Measurements from ENCODE around the gene NOTCH1. TPM values are rescaled to one million over a fixed set of nuclear protein-coding genes. Genes with fewer than 3 reads are reported as not detected.

The NOTCH1 gene
- total RNA-seq, 2 donors from 2014 or later, result 29.6 to 65.3 TPM

DNA sequence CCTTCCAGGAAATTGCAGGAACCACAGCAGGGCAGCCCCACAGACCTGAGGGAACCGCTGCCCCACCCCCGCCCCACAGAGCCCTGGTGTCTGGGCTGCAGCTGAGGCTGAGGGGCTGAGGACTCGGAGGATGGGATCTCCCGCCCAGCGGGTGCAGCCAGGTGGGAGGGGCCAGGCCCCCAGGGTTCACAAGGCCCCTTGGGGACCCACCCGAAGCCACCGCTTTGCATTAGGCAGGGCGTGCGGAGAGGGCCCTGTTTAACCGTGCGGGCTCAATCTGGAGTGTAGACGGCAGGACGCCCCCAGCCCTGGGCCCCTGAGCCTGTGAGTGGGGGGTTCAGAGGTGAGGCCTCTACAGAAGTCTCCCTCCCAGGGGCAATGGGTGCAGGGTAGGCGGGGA, 10.8 kb downstream of the NOTCH1 start:
- DNase-seq (no peak), ATAC-seq (no peak)
- peaks cover 0 to 3% of the 10 kb centered on the region in 2 donors for H3K36me3 ChIP-seq (replicated peaks in 1 of 2; ENCODE audit: insufficient read depth in 1 of 2, low read depth in 2 of 2)
- no peak overlapping the region for H3K27ac ChIP-seq
- H3K4me3 ChIP-seq, result no peak overlapping the region
- intact Hi-C loops (cut with DNase I), result no loop called here
- TF ChIP-seq, protein P1, sequence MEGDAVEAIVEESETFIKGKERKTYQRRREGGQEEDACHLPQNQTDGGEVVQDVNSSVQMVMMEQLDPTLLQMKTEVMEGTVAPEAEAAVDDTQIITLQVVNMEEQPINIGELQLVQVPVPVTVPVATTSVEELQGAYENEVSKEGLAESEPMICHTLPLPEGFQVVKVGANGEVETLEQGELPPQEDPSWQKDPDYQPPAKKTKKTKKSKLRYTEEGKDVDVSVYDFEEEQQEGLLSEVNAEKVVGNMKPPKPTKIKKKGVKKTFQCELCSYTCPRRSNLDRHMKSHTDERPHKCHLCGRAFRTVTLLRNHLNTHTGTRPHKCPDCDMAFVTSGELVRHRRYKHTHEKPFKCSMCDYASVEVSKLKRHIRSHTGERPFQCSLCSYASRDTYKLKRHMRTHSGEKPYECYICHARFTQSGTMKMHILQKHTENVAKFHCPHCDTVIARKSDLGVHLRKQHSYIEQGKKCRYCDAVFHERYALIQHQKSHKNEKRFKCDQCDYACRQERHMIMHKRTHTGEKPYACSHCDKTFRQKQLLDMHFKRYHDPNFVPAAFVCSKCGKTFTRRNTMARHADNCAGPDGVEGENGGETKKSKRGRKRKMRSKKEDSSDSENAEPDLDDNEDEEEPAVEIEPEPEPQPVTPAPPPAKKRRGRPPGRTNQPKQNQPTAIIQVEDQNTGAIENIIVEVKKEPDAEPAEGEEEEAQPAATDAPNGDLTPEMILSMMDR (IDR thresholded peaks at IDR 0.05), result no peak
- no peak for TF ChIP-seq POLR2A (IDR thresholded peaks at IDR 0.05)
- 73% methylated on average over 7 of the region's 14 CpGs; no CpG with 5 or more reads in 1 of the 2 donors for WGBS, 2 donors
- H3K27me3 ChIP-seq, result no peaks in the 10 kb centered on the region
- peaks cover 71% of the 10 kb centered on the region for H3K4me1 ChIP-seq
- H3K9me3 ChIP-seq, result no peaks in the 10 kb centered on the region

DNA sequence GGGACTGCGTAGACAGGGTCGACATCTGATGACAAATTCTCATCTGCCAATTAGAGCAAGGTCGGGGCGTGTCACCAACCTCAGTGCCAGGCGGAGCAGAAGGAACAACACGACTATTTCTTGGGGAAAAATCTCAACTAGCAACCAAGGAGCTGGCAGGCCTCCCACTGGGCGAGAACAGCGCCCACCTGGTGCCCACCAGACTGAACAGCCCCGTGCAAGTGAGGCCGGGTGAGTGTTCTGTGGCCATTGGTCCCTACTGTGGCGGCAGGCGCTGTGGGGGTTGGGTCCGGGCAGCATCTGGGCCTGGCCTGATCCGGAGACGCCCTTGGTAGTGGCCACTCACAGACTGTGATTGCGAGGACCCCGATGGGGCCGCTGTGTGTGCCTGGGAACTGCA, 11.5 kb downstream of the NOTCH1 start:
- 67 to 81% methylated on average over 5 to 18 of the region's 18 CpGs for WGBS, 2 donors

DNA sequence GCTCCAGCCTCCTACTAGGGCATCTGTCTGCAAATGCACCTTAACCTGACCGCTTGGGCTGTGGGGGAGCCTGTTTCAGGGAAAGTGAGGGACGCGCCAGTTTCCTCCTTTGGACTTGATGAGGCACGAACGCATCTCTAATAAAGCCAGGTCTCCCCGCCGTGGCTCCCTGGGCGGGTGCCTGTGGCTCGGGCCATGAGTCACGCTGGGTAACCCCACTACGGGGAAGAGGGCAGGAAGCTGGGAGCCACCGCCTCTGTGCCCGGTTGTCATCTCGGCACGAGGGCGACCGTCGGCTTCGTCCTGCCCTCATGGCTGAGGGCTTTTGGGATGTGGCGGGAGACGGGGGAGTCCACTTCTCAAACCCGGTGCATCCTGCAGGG, 12.1 kb downstream of the NOTCH1 start:
- Histone ChIP-seq H3K4me3 (no peak overlapping the region), H3K27ac (peak overlapping the region in 1 of 4 donors; percentile 46), H3K27me3 (no peaks in the 10 kb centered on the region), H3K9me3 (no peaks in the 10 kb centered on the region), H3K36me3 (replicated peaks in 1 of 2; ENCODE audit: insufficient read depth in 1 of 2, low read depth in 2 of 2) (peaks cover 0 to 3% of the 10 kb centered on the region in 2 donors), H3K4me1 (peaks cover 69% of the 10 kb centered on the region)
- WGBS, 2 donors, result 74% methylated on average over 16 to 22 of the region's 22 CpGs
- intact Hi-C loops (cut with DNase I), result no loop called here
- TF ChIP-seq, protein P1 (IDR thresholded peaks at IDR 0.05), result no peak
- no peak for TF ChIP-seq POLR2A (IDR thresholded peaks at IDR 0.05)
- DNase-seq, result peak in 1 of 4 donors; percentile 65
- ATAC-seq, result no peak

More for the DNA sequence above, 11.5 kb downstream of the NOTCH1 start:
- H3K4me1 ChIP-seq, result peaks cover 69% of the 10 kb centered on the region
- no peak for TF ChIP-seq POLR2A (IDR thresholded peaks at IDR 0.05)
- TF ChIP-seq, protein P1 (IDR thresholded peaks at IDR 0.05), result no peak
- no peaks in the 10 kb centered on the region for H3K27me3 ChIP-seq
- no peaks in the 10 kb centered on the region for H3K9me3 ChIP-seq
- no peak overlapping the region for H3K27ac ChIP-seq
- ATAC-seq (no peak), DNase-seq (no peak)
- H3K4me3 ChIP-seq, result no peak overlapping the region
- intact Hi-C loops (cut with DNase I), result no loop called here
- peaks cover 0 to 3% of the 10 kb centered on the region in 2 donors for H3K36me3 ChIP-seq (replicated peaks in 1 of 2; ENCODE audit: insufficient read depth in 1 of 2, low read depth in 2 of 2)

GRCh38 chr9:136532799-136533774, 12.8 kb downstream of the NOTCH1 start:
- Histone ChIP-seq H3K9me3 (no peaks in the 10 kb centered on the region), H3K4me3 (no peak overlapping the region), H3K27me3 (no peaks in the 10 kb centered on the region), H3K27ac (peak overlapping the region in 1 of 4 donors; percentile 46), H3K36me3 (replicated peaks in 1 of 2; ENCODE audit: insufficient read depth in 1 of 2, low read depth in 2 of 2) (peaks cover 0 to 2% of the 10 kb centered on the region in 2 donors), H3K4me1 (peaks cover 66% of the 10 kb centered on the region)
- no peak for ATAC-seq
- WGBS, 2 donors, result 57 to 87% methylated on average over 22 to 25 of the region's 35 CpGs
- TF ChIP-seq POLR2A (IDR thresholded peaks at IDR 0.05), result no peak
- TF ChIP-seq, protein P1 (IDR thresholded peaks at IDR 0.05), result no peak
- DNase-seq, result no peak
- intact Hi-C loops (cut with DNase I), result no loop called here

All from body of pancreas (tissue), 4 donors.